Activated naive CD4-positive, alpha-beta T cell treated with anti-CD3 and anti-CD28 coated beads for 36 hours (primary cell): Measurements from ENCODE around the gene ZC3H4. TPM values are rescaled to one million over a fixed set of nuclear protein-coding genes. Genes with fewer than 3 reads are reported as not detected.
"Not testable (repeated sequence)": the region's sequence is repeated elsewhere in the genome, so short reads cannot be mapped to it uniquely, and the experiment has no call there.

Experiments
- CTCF ChIA-PET: fragments of 350-600 bp; sonication (Branson Sonifier 250); formaldehyde crosslinking; loops from one replicate; lab custom pipeline; 2021; ENCODE audit warnings: antibody characterized with exemption; lab: Charles Lee
- DNase-seq: peaks from one replicate; pipeline ENCODE4 v3.0.0-alpha.2; 2020
- H3K27ac Mint-ChIP-seq: one replicate; pipeline ENCODE4 v1.8.0; 2021; ENCODE audit warnings: mild to moderate bottlenecking, mixed read lengths
- H3K27me3 Mint-ChIP-seq: one replicate; pipeline ENCODE4 v1.8.0; 2021; ENCODE audit warnings: low read depth, mixed read lengths
- H3K36me3 Mint-ChIP-seq: one replicate; pipeline ENCODE4 v1.8.0; 2021; ENCODE audit warnings: low read depth, mixed read lengths
- H3K4me1 Mint-ChIP-seq: one replicate; pipeline ENCODE4 v1.8.0; 2021; ENCODE audit warnings: low read depth, mixed read lengths
- H3K4me3 Mint-ChIP-seq: one replicate; pipeline ENCODE4 v1.8.0; 2021; ENCODE audit warnings: mild to moderate bottlenecking, moderate library complexity, mixed read lengths
- H3K9me3 Mint-ChIP-seq: one replicate; pipeline ENCODE4 v1.8.0; 2021; ENCODE audit warnings: mixed read lengths
- intact Hi-C: fragments of 100-400 bp; cut with micrococcal nuclease; formaldehyde crosslinking; loops from one replicate; pipeline ENCODE4 v1.15.1; 2023
- total RNA-seq, 2 experiments: library from RNA; stranded (reverse); gene quantifications; one replicate each; pipeline ENCODE4 v1.2.3, GENCODE V29; 2021

The ZC3H4 gene
- total RNA-seq, 2 experiments from 2014 or later = 46.0 to 48.8 TPM

- Mint-ChIP-seq H3K27ac (peak overlapping the region; percentile 94), H3K27me3 (no peaks in the 10 kb centered on the region), H3K4me3 (peak overlapping the region; percentile 36), H3K36me3 (peaks cover 34% of the 10 kb centered on the region), H3K4me1 (peaks cover 50% of the 10 kb centered on the region), H3K9me3 (no peaks in the 10 kb centered on the region)
- CTCF ChIA-PET = interaction anchor here (0.6 to 2.0 kb wide), 5 partner anchors 13 to 1995 kb away, joined by 3 to 5 read pairs (median 4); no protein-coding TSS in a partner anchor
- DNase-seq = peak; percentile 53
- intact Hi-C loops = loop anchor here (1.0 to 5.0 kb wide), 2 partner anchors 19 to 93 kb away; partner anchors contain the start of gene ZC3H4
These were observed 19.7 kb downstream of the ZC3H4 start for GRCh38 chr19:47093841-47094240.

DNA sequence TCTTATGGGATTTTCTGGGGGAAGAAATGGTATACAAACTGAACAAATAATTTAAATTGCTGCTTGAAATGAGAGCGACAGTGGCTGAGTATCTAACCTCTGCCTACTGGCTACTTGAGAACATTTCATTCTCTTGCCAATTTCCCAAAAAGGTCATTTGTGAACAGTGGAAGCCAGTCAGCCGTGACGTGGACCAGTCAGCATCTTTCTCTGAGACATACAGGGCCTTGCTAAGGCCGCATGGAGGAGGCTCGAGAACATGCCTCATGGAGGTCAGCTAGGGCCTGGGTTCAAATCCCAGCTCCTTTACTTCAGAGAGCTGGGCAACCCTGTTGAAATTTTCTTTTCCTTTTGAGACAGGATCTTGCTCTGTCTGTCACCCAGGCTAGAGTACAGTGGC, 20.3 kb downstream of the ZC3H4 start:
- Mint-ChIP-seq H3K4me1 (peaks cover 46% of the 10 kb centered on the region), H3K27ac (peak overlapping the region; percentile 94), H3K36me3 (peaks cover 34% of the 10 kb centered on the region), H3K4me3 (no peak overlapping the region), H3K27me3 (no peaks in the 10 kb centered on the region), H3K9me3 (no peaks in the 10 kb centered on the region)
- CTCF ChIA-PET = interaction anchor here (0.6 to 2.0 kb wide), 4 partner anchors 13 to 151 kb away, joined by 3 to 5 read pairs (median 4); no protein-coding TSS in a partner anchor
- DNase-seq = no peak
- intact Hi-C loops = loop anchor here (5.0 kb wide), 1 partner anchor 94 kb away; no protein-coding TSS in a partner anchor

- no peak for DNase-seq
- Mint-ChIP-seq H3K36me3 (peaks cover 51% of the 10 kb centered on the region), H3K4me1 (peaks cover 22% of the 10 kb centered on the region), H3K27ac (no peak overlapping the region), H3K27me3 (no peaks in the 10 kb centered on the region), H3K4me3 (no peak overlapping the region), H3K9me3 (no peaks in the 10 kb centered on the region)
- CTCF ChIA-PET = no interaction called here
- intact Hi-C loops = loop anchor here (5.0 kb wide), 1 partner anchor 97 kb away; no protein-coding TSS in a partner anchor
These were observed 23.7 kb downstream of the ZC3H4 start for GRCh38 chr19:47089767-47090350.

GRCh38 chr19:47086280-47086679, 27.3 kb downstream of the ZC3H4 start:
- H3K4me1 Mint-ChIP-seq = peaks cover 1% of the 10 kb centered on the region
- intact Hi-C loops = no loop called here
- peaks cover 43% of the 10 kb centered on the region for H3K36me3 Mint-ChIP-seq
- no peak for DNase-seq
- H3K27ac Mint-ChIP-seq = no peak overlapping the region
- H3K27me3 Mint-ChIP-seq = no peaks in the 10 kb centered on the region
- H3K4me3 Mint-ChIP-seq = no peak overlapping the region
- CTCF ChIA-PET = no interaction called here
- no peaks in the 10 kb centered on the region for H3K9me3 Mint-ChIP-seq

DNA sequence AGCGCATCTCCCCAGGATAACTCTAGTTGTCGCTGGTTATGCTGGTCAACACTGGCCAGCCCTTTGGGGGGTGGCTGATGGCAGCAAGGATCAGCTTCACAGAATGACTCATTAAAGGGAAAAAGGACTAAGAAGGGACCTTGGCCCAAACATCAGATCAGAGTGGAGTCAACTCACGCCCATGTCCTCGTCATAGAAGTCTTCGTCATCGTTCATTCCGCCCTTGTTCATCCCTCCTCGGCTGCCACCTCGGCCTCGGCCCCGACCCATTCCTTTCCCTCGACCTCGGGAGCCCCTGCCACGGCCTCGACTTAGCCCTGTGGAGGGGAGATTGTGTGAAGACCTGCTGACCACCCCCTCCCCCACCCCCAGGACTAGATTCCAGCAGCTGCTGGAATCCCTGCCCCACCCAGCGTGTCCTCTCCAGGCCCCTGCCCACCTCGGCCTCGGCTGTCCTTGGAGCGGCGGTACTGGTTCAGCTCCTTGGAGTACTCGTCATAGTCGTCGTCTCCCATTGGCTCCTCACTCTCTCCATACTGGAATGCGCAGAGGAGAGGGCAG, 28.6 kb downstream of the ZC3H4 start:
- no peaks in the 10 kb centered on the region for H3K9me3 Mint-ChIP-seq
- H3K4me1 Mint-ChIP-seq = no peaks in the 10 kb centered on the region
- H3K27ac Mint-ChIP-seq = no peak overlapping the region
- H3K4me3 Mint-ChIP-seq = no peak overlapping the region
- no peaks in the 10 kb centered on the region for H3K27me3 Mint-ChIP-seq
- CTCF ChIA-PET = interaction anchor here (1.4 kb wide), 1 partner anchor 40 kb away, joined by 3 read pairs; no protein-coding TSS in a partner anchor
- no peak for DNase-seq
- intact Hi-C loops = no loop called here
- peaks cover 37% of the 10 kb centered on the region for H3K36me3 Mint-ChIP-seq

DNA sequence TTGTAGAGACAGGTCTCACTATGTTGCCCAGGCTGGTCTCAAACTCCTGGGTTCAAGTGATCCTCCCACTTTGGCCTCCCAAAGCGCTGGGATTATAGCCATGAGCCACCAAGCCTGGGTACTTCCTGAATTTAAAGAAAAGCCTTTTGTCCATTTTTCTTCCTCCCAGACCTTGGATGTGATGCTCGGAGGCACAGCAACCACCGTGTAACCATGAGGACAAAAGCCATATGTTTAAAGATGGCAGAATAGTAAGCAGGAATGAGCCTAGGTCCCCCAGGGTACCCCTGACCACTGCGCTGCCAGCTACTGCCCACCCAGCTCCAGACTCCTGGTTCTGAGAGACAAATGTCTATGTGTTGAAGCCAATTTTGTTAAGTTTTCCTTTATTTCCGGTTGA, 31.1 kb downstream of the ZC3H4 start:
- Mint-ChIP-seq H3K4me3 (no peak overlapping the region), H3K27me3 (no peaks in the 10 kb centered on the region), H3K4me1 (no peaks in the 10 kb centered on the region), H3K36me3 (peaks cover 35% of the 10 kb centered on the region), H3K9me3 (no peaks in the 10 kb centered on the region), H3K27ac (no peak overlapping the region)
- no peak for DNase-seq
- intact Hi-C loops = no loop called here
- CTCF ChIA-PET = no interaction called here

DNA sequence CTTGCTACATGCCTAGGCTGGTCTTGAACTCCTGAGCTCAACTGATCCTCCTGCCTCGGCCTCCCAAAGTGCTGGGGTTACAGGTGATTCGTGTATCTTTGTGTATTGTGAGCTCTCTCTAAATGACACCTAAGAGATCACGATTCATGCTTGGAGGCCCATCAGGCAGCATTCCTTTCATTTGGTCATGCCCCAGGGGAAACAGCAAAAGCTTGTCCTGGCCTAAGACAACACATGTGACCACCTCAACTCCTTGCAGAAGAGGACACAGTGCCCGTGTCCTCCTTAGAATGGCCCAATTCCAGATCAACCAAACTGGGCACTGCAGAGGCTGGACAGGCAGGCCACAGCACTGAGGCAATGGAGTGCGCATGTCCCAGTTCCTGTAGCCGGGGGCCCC, 32.5 kb downstream of the ZC3H4 start:
- Mint-ChIP-seq H3K4me3 (no peak overlapping the region), H3K36me3 (peaks cover 34% of the 10 kb centered on the region), H3K9me3 (no peaks in the 10 kb centered on the region), H3K4me1 (no peaks in the 10 kb centered on the region), H3K27me3 (no peaks in the 10 kb centered on the region), H3K27ac (peak overlapping the region; percentile 66)
- no peak for DNase-seq
- intact Hi-C loops = no loop called here
- CTCF ChIA-PET = interaction anchor here (0.7 to 3.4 kb wide), 10 partner anchors 23 to 194 kb away, joined by 3 to 25 read pairs (median 3); partner anchors contain the start of genes SAE1 and ZC3H4

DNA sequence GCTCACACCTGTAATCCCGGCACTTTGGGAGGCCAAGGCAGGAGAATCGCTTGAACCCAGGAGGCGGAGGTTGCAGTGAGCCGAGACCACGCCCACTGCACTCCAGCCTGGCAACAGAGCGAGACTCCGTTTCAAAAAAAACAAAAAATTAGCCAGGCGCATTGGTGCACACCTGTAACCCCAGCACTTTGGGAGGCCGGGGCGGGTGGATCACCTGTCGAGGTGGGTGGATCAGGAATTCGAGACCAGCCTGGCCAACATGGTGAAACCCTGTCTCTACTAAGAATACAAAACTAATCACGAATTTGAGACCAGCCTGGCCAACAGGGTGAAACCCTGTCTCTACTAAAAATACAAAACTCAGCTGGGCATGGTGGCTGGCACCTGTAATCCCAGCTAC, 35.2 kb downstream of the ZC3H4 start:
- not testable (repeated sequence) for DNase-seq, H3K4me3 Mint-ChIP-seq, H3K27ac Mint-ChIP-seq, H3K9me3 Mint-ChIP-seq, H3K4me1 Mint-ChIP-seq, H3K27me3 Mint-ChIP-seq
- peaks cover 28% of the 10 kb centered on the region for H3K36me3 Mint-ChIP-seq
- intact Hi-C loops = loop anchor here (5.0 kb wide), 1 partner anchor 34 kb away; the partner anchor contains the start of gene ZC3H4
- CTCF ChIA-PET = interaction anchor here (0.7 to 3.4 kb wide), 10 partner anchors 10 to 166 kb away, joined by 3 to 25 read pairs (median 10); partner anchors contain the start of genes SAE1 and ZC3H4

DNA sequence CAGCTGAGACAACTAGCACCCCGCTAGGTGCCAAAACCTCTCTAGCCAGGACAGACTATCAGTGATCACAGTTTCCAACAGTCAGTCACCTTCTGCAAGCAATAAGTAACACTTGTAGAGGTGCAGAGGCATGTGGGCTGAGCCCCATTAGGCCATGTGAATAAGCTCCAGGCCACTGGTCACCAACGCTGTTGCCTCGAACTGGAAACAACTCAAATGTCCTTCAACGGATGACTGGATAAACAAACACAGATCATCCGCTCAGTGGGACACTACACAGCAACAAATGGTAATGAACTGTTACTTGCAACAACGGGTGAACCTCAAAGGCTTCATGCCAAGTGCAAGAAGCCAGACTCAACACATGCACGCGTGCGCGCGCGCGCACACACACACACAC, 37.6 kb downstream of the ZC3H4 start:
- peaks cover 3% of the 10 kb centered on the region for H3K4me1 Mint-ChIP-seq
- intact Hi-C loops = loop anchor here (5.0 kb wide), 1 partner anchor 36 kb away; the partner anchor contains the start of gene ZC3H4
- no peaks in the 10 kb centered on the region for H3K27me3 Mint-ChIP-seq
- H3K27ac Mint-ChIP-seq = no peak overlapping the region
- peaks cover 29% of the 10 kb centered on the region for H3K36me3 Mint-ChIP-seq
- no peak overlapping the region for H3K4me3 Mint-ChIP-seq
- CTCF ChIA-PET = interaction anchor here (0.6 kb wide), 4 partner anchors 19 to 271 kb away, joined by 3 to 4 read pairs (median 3); no protein-coding TSS in a partner anchor
- DNase-seq = no peak
- no peaks in the 10 kb centered on the region for H3K9me3 Mint-ChIP-seq

- CTCF ChIA-PET = interaction anchor here (0.6 kb wide), 3 partner anchors 118 to 270 kb away, joined by 3 to 4 read pairs (median 3); no protein-coding TSS in a partner anchor
- Mint-ChIP-seq H3K27ac (no peak overlapping the region), H3K9me3 (no peaks in the 10 kb centered on the region), H3K4me1 (peaks cover 3% of the 10 kb centered on the region), H3K27me3 (no peaks in the 10 kb centered on the region), H3K4me3 (no peak overlapping the region), H3K36me3 (peaks cover 35% of the 10 kb centered on the region)
- intact Hi-C loops = loop anchor here (5.0 kb wide), 1 partner anchor 37 kb away; the partner anchor contains the start of gene ZC3H4
- DNase-seq = no peak
These were observed 38.3 kb downstream of the ZC3H4 start for GRCh38 chr19:47075179-47075810.

DNA sequence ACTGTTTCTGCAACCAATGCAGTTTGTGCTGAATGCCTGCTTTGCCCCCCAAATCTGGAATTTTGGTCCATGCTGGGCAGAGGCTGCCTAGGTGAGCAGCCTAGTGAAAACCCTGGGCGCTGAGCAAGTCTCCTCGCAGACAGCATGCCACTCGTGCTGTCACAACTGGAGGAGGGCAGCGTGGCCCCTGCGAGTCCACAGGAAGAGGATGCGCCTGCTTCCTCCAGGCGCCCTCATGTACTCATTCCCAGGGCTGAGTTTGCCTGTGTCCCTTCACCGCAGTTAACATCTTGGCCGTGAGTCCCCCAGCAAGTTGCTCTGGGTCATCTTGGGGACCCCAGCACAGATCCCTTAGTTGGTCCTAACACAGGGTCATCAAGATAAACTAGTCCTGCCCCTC, 39.0 kb downstream of the ZC3H4 start:
- no peak for DNase-seq
- H3K27me3 Mint-ChIP-seq = no peaks in the 10 kb centered on the region
- no peak overlapping the region for H3K27ac Mint-ChIP-seq
- intact Hi-C loops = loop anchor here (5.0 kb wide), 1 partner anchor 38 kb away; the partner anchor contains the start of gene ZC3H4
- peaks cover 41% of the 10 kb centered on the region for H3K36me3 Mint-ChIP-seq
- no peaks in the 10 kb centered on the region for H3K9me3 Mint-ChIP-seq
- H3K4me3 Mint-ChIP-seq = no peak overlapping the region
- H3K4me1 Mint-ChIP-seq = peaks cover 3% of the 10 kb centered on the region
- CTCF ChIA-PET = no interaction called here

DNA sequence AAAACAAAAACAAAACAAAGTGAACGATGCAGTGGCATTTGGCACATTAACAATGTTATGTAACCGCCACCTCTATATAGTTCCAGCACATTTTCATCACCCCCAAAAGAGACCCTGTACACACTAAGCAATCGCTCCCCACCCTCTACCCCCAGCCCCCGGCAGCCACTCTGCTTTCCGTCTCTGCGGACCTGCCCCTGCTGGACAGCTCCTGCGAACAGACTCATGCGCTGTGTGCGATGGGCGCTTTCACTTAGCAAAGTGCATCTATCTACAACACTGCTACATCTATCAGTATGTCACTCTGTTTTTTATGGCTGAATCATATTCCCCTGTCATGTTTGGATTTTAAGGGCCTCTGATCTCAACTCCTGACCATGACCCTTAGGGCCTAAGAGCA, 40.0 kb downstream of the ZC3H4 start:
- peaks cover 3% of the 10 kb centered on the region for H3K4me1 Mint-ChIP-seq

More for the DNA sequence above, 40.0 kb downstream of the ZC3H4 start:
- Mint-ChIP-seq H3K36me3 (peaks cover 39% of the 10 kb centered on the region), H3K27ac (no peak overlapping the region), H3K27me3 (no peaks in the 10 kb centered on the region), H3K4me3 (no peak overlapping the region), H3K9me3 (no peaks in the 10 kb centered on the region)
- CTCF ChIA-PET = no interaction called here
- intact Hi-C loops = no loop called here
- no peak for DNase-seq
